Brain microvascular endothelial cell (primary cell): Measurements from ENCODE around the gene CLPTM1L.
"Not testable (repeated sequence)": the region's sequence is repeated elsewhere in the genome, so short reads cannot be mapped to it uniquely, and the experiment has no call there.

ENCODE experiments used
- DNase-seq: peaks from one replicate; pipeline ENCODE4 v3.0.0-alpha.2; 2020
- H3K27ac ChIP-seq: fragments of 250-450 bp; sonication (Bioruptor Pico); 2 replicates; pipeline ENCODE4 v1.5.1; 2020; ENCODE audit warnings: mild to moderate bottlenecking, moderate library complexity
- H3K27me3 ChIP-seq: fragments of 250-450 bp; sonication (Bioruptor Pico); replicated peaks from 2 replicates; pipeline ENCODE4 v1.5.1; 2020; ENCODE audit warnings: mild to moderate bottlenecking
- H3K36me3 ChIP-seq: fragments of 250-450 bp; sonication (Bioruptor Pico); replicated peaks from 2 replicates; pipeline ENCODE4 v1.5.1; 2020; ENCODE audit warnings: mild to moderate bottlenecking
- H3K4me3 ChIP-seq: 2 replicates; pipeline ENCODE4 v1.5.1; 2011; ENCODE audit warnings: low read depth, mild to moderate bottlenecking, control low read depth, low read length, moderate library complexity
- in situ Hi-C: cut with HindIII; loops from 2 replicates; pipeline ENCODE4 v1.10.0; 2017; ENCODE audit warnings: low sequenced_read_pairs, low pct_ligation_motif_present
- TF ChIP-seq, protein P1 (sequence below): IDR thresholded peaks from 2 replicates; pipeline ENCODE4 v1.5.1; 2011; ENCODE audit warnings: low read depth, mild to moderate bottlenecking, moderate library complexity, low read length, control low read depth, inconsistent platforms; ENCODE audit errors: missing control alignments

Gene CLPTM1L

DNA sequence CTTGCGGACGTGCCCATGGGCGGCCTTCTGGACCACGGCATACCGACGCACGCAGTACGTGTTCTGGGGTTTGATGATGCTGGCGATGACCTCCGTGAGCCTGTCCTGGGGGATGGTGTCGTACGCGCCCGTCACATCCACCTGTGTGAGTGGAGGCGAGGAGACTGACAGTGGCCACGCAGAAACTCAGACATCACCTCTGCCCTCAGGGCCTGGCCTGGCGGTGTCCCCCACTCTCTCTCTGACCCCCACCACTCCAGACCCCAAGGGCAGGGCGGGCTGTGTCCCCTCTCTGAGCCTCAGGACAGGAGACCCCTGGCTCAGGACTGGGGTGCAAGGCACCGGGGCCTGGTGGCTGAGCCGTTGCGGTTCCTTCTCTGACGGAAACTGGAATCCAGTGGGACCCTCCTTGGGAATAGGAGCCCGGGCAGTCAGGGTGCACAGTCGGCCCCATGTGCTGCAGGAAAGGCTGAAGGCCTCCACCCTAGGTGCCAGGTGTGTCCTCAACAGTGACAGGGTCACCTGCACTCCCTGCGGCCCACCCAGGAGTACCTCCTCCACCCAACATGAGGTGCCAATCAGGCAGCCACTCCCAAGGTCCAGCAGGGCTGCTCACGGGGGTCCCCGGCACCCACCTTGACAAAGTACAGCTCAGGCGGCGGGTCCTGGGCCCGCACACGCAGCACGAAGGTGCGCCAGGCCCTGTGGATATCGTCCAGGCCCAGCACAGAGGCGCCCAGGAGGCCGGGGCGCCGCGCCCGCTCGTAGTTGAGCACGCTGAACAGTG is 66.0 kb downstream of the CLPTM1L start:
- no peak for DNase-seq
- Histone ChIP-seq H3K27me3 (no peaks in the 10 kb centered on the region), H3K36me3 (no peaks in the 10 kb centered on the region), H3K4me3 (no peak overlapping the region), H3K27ac (no peak overlapping the region)
- in situ Hi-C loops: no loop called here
- TF ChIP-seq, protein P1, sequence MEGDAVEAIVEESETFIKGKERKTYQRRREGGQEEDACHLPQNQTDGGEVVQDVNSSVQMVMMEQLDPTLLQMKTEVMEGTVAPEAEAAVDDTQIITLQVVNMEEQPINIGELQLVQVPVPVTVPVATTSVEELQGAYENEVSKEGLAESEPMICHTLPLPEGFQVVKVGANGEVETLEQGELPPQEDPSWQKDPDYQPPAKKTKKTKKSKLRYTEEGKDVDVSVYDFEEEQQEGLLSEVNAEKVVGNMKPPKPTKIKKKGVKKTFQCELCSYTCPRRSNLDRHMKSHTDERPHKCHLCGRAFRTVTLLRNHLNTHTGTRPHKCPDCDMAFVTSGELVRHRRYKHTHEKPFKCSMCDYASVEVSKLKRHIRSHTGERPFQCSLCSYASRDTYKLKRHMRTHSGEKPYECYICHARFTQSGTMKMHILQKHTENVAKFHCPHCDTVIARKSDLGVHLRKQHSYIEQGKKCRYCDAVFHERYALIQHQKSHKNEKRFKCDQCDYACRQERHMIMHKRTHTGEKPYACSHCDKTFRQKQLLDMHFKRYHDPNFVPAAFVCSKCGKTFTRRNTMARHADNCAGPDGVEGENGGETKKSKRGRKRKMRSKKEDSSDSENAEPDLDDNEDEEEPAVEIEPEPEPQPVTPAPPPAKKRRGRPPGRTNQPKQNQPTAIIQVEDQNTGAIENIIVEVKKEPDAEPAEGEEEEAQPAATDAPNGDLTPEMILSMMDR: no peak

DNA sequence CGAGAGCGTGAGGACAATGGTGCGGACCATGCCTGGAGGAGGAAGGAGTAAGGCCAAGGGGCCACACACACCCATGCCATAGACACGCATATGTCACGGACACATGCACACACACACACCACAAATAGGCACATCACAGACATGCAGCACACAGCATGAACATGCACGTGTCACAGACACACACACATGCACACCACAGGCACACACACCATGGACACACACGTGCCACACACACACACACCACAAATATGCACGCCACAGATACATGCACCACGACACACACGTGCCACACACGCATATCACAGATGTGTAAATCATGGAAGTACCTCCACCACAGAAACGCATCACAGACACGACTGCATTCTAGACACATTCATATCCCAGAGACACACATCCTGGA is 66.7 kb downstream of the CLPTM1L start:
- no peaks in the 10 kb centered on the region for H3K36me3 ChIP-seq
- no peak overlapping the region for H3K4me3 ChIP-seq
- TF ChIP-seq, protein P1: no peak
- in situ Hi-C loops: no loop called here
- DNase-seq: no peak
- no peak overlapping the region for H3K27ac ChIP-seq
- no peaks in the 10 kb centered on the region for H3K27me3 ChIP-seq

DNA sequence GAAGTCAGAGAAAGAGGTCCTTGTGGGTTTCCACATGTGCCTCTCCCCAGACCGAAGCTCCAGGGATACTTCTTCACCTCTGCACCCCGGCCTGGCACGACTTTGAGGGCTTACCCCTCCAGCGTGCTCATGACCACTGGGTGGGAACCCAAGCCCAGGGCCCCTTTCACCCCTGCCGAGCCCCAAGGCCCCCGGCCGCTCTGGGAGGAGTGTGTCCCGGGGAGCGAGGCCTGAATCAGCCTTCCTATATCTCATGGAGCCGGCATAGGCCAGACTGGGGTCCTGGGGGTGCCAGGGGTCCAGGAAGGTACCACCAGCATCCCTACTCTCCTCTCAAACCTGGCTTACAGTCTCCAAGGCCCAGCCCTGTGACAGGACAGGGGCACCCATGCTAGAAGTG is 67.1 kb downstream of the CLPTM1L start:
- H3K4me3 ChIP-seq: no peak overlapping the region
- DNase-seq: no peak
- H3K36me3 ChIP-seq: no peaks in the 10 kb centered on the region
- TF ChIP-seq, protein P1: no peak
- no peaks in the 10 kb centered on the region for H3K27me3 ChIP-seq
- in situ Hi-C loops: no loop called here
- H3K27ac ChIP-seq: no peak overlapping the region

- Histone ChIP-seq H3K36me3 (no peaks in the 10 kb centered on the region), H3K27ac (no peak overlapping the region), H3K4me3 (no peak overlapping the region), H3K27me3 (no peaks in the 10 kb centered on the region)
- TF ChIP-seq, protein P1: no peak
- DNase-seq: no peak
- in situ Hi-C loops: no loop called here
Measured at GRCh38 chr5:1277331-1277730, 67.6 kb downstream of the CLPTM1L start.

DNA sequence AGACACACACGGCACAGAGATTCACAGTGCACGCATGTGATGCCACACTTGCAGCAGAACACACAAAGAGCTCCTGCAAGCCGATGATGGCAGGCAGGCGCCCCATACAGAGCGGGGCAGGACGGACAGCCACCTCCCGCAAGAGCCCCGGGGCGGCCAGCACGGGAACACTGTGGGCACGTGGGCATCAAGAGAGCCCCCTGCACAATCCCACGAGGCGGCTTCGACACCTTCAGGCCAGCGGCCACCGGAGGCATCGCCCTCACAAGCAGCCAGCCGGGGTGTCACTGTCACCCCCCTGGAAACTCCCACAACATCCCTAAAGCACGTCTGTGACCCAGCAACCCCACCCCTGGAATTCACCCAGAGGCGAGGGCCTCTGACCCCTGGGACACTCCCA is 68.0 kb downstream of the CLPTM1L start:
- TF ChIP-seq, protein P1: no peak
- Histone ChIP-seq H3K4me3 (no peak overlapping the region), H3K36me3 (no peaks in the 10 kb centered on the region), H3K27ac (no peak overlapping the region), H3K27me3 (no peaks in the 10 kb centered on the region)
- in situ Hi-C loops: no loop called here
- DNase-seq: no peak

DNA sequence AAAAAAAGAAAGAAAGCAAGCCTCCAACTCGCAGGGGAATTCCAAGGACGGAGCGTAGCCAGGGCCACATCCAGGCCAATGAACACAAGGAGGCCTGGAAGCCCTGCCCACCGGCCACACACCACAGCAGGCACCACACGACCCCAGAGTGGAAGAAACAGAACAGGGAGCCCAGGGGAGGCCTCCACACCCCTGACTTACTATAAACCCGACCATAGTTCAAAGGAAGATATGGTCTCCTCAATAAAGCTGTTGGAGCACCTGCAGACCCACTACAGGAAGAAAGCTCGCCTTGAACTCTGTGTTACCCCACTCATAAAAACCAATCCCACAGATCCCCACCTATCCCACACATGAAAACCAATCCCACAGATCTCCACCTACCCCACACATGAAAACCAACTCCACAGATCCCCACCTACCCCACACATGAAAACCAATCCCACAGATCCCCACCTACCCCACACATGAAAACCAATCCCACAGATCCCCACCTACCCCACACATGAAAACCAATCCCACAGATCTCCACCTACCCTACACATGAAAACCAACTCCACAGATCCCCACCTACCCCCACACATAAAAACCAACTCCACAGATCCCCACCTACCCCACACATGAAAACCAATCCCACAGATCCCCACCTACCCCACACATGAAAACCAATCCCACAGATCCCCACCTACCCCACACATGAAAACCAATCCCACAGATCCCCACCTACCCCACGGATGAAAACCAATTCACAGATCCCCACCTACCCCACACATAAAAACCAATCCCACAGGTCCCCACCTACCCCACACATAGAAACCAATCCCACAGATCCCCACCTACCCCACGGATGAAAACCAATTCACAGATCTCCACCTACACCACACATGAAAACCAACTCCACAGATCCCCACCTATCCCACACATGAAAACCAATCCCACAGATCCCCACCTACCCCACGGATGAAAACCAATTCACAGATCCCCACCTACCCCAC is 69.2 kb downstream of the CLPTM1L start:
- DNase-seq, H3K27ac ChIP-seq, H3K36me3 ChIP-seq, in situ Hi-C loops, H3K27me3 ChIP-seq, H3K4me3 ChIP-seq: not testable (repeated sequence)
